B cell (primary cell): ENCODE results near the gene ANO2.

Experiments used
- CTCF ChIP-seq: fragments of 200-600 bp; IDR thresholded peaks from one replicate; pipeline ENCODE4 v1.8.0; 2022; ENCODE audit warnings: antibody characterized with exemption, mild to moderate bottlenecking
- EZH2 ChIP-seq: IDR thresholded peaks from 2 replicates; pipeline ENCODE4 v1.6.1; 2012; ENCODE audit warnings: borderline replicate concordance, low read depth, mild to moderate bottlenecking, moderate library complexity, low read length; ENCODE audit not compliant: insufficient read depth, poor library complexity, severe bottlenecking

- no peak for TF ChIP-seq CTCF
- TF ChIP-seq EZH2 = no peak
These were observed 250.2 kb downstream of the ANO2 start for GRCh38 chr12:5694759-5695409.
